Astrocyte (in vitro differentiated cells and primary cell): ENCODE results near the gene PFDN6. TPM values are rescaled to one million over a fixed set of nuclear protein-coding genes. Genes with fewer than 3 reads are reported as not detected.
A peak's percentile ranks its signal among the peaks of the same experiment; 100 is the strongest.

Source experiments
- DNase-seq: peaks from one replicate; pipeline ENCODE4 v3.0.0-alpha.2; 2010; ENCODE audit warnings: low read depth
- FAIRE-seq: peaks from 2 replicates; lab custom pipeline; 2011; peaks lifted over from hg19 to GRCh38; lab: Jason Lieb, UNC
- H2AFZ ChIP-seq: 2 replicates; pipeline ENCODE4 v1.6.0; 2012; ENCODE audit warnings: low read depth, low read length, inconsistent platforms
- H3K27ac ChIP-seq: 2 replicates; pipeline ENCODE4 v1.5.1; 2011; ENCODE audit warnings: low read depth, low read length, inconsistent platforms
- H3K27me3 ChIP-seq: 2 replicates; pipeline ENCODE4 v1.6.0; 2011; ENCODE audit warnings: low read length, inconsistent platforms; ENCODE audit not compliant: insufficient read depth
- H3K36me3 ChIP-seq: 2 replicates; pipeline ENCODE4 v1.5.1; 2011; ENCODE audit warnings: low read length, inconsistent platforms; ENCODE audit not compliant: insufficient read depth
- H3K4me1 ChIP-seq: 2 replicates; pipeline ENCODE4 v1.5.1; 2011; ENCODE audit warnings: low read length, inconsistent platforms; ENCODE audit not compliant: insufficient read depth
- H3K4me2 ChIP-seq: 2 replicates; pipeline ENCODE4 v1.6.0; 2012; ENCODE audit warnings: low read length, inconsistent platforms
- H3K4me3 ChIP-seq: 2 replicates; pipeline ENCODE4 v1.5.1; 2011; ENCODE audit warnings: low read depth, mild to moderate bottlenecking, low read length, inconsistent platforms; ENCODE audit not compliant: insufficient read depth
- H3K79me2 ChIP-seq: 2 replicates; pipeline ENCODE4 v1.6.0; 2012; ENCODE audit warnings: mild to moderate bottlenecking, low read length, inconsistent platforms; ENCODE audit not compliant: insufficient read depth
- H3K9ac ChIP-seq: 2 replicates; pipeline ENCODE4 v1.6.0; 2012; ENCODE audit warnings: mild to moderate bottlenecking, low read length, inconsistent platforms
- H3K9me3 ChIP-seq: 2 replicates; pipeline ENCODE4 v1.5.1; 2012; ENCODE audit warnings: low read depth, mild to moderate bottlenecking, low read length, inconsistent platforms; ENCODE audit not compliant: insufficient read depth
- H4K20me1 ChIP-seq: 2 replicates; pipeline ENCODE4 v1.6.0; 2012; ENCODE audit warnings: low read length, inconsistent platforms; ENCODE audit not compliant: insufficient read depth
- H3K27ac Mint-ChIP-seq: one replicate; pipeline ENCODE4 v1.8.0; 2021; ENCODE audit warnings: mild to moderate bottlenecking, mixed read lengths; ENCODE audit not compliant: unreplicated experiment
- H3K27me3 Mint-ChIP-seq: one replicate; pipeline ENCODE4 v1.8.0; 2021; ENCODE audit warnings: low read depth, mixed read lengths; ENCODE audit not compliant: unreplicated experiment
- H3K36me3 Mint-ChIP-seq: one replicate; pipeline ENCODE4 v1.8.0; 2021; ENCODE audit warnings: low read depth, mixed read lengths; ENCODE audit not compliant: unreplicated experiment
- H3K4me1 Mint-ChIP-seq: one replicate; pipeline ENCODE4 v1.8.0; 2021; ENCODE audit warnings: low read depth, mixed read lengths; ENCODE audit not compliant: unreplicated experiment
- H3K4me3 Mint-ChIP-seq: one replicate; pipeline ENCODE4 v1.8.0; 2021; ENCODE audit warnings: mild to moderate bottlenecking, moderate library complexity, mixed read lengths; ENCODE audit not compliant: unreplicated experiment
- H3K9me3 Mint-ChIP-seq: one replicate; pipeline ENCODE4 v1.8.0; 2021; ENCODE audit warnings: mild to moderate bottlenecking, mixed read lengths; ENCODE audit not compliant: unreplicated experiment
- CTCF ChIP-seq: IDR thresholded peaks from 2 replicates; pipeline ENCODE4 v1.5.1; 2011; ENCODE audit warnings: low read depth, mild to moderate bottlenecking, inconsistent platforms, low read length, moderate library complexity; ENCODE audit not compliant: insufficient read depth
- EZH2 ChIP-seq: IDR thresholded peaks from 2 replicates; pipeline ENCODE4 v1.6.1; 2012; ENCODE audit warnings: mild to moderate bottlenecking, low read length, inconsistent platforms; ENCODE audit not compliant: insufficient read depth
- total RNA-seq: library from RNA; stranded (reverse); gene quantifications from 2 replicates; pipeline ENCODE4 v1.2.1, GENCODE V29; 2021

The PFDN6 gene
- total RNA-seq, 1 donor from 2014 or later, result 56.7 TPM

GRCh38 chr6:33250731-33251130 lies 38.7 kb upstream of the PFDN6 start:
- TF ChIP-seq EZH2 (no peak), CTCF (no peak)
- Histone ChIP-seq H3K27me3 (no peaks in the 10 kb centered on the region), H3K27ac (peak overlapping the region; percentile 59), H4K20me1 (peaks cover 3% of the 10 kb centered on the region), H3K79me2 (no peaks in the 10 kb centered on the region), H3K36me3 (peaks cover 6% of the 10 kb centered on the region), H3K4me3 (no peak overlapping the region), H2AFZ (no peak overlapping the region), H3K4me2 (peak overlapping the region; percentile 99), H3K9me3 (no peaks in the 10 kb centered on the region), H3K9ac (peak overlapping the region; percentile 36), H3K4me1 (peaks cover 31% of the 10 kb centered on the region)
- Mint-ChIP-seq H3K4me3 (peak overlapping the region; percentile 84), H3K27me3 (peaks cover 3% of the 10 kb centered on the region), H3K36me3 (peaks cover 8% of the 10 kb centered on the region), H3K27ac (peak overlapping the region; percentile 89), H3K4me1 (peaks cover 26% of the 10 kb centered on the region), H3K9me3 (peaks cover 4% of the 10 kb centered on the region)
- DNase-seq (no peak), FAIRE-seq (no peak)

GRCh38 chr6:33251395-33252012 lies 37.9 kb upstream of the PFDN6 start:
- H3K4me1 Mint-ChIP-seq, result peaks cover 26% of the 10 kb centered on the region
- Histone ChIP-seq H3K27ac (no peak overlapping the region), H3K36me3 (peaks cover 6% of the 10 kb centered on the region), H3K27me3 (no peaks in the 10 kb centered on the region), H3K4me2 (peak overlapping the region; percentile 34), H3K9ac (no peak overlapping the region), H3K79me2 (no peaks in the 10 kb centered on the region), H2AFZ (no peak overlapping the region), H3K4me1 (peaks cover 31% of the 10 kb centered on the region), H4K20me1 (peaks cover 3% of the 10 kb centered on the region), H3K4me3 (no peak overlapping the region), H3K9me3 (no peaks in the 10 kb centered on the region)
- no peak overlapping the region for H3K27ac Mint-ChIP-seq
- peaks cover 8% of the 10 kb centered on the region for H3K36me3 Mint-ChIP-seq
- H3K27me3 Mint-ChIP-seq, result peaks cover 2% of the 10 kb centered on the region
- peak overlapping the region; percentile 30 for H3K4me3 Mint-ChIP-seq
- H3K9me3 Mint-ChIP-seq, result peaks cover 4% of the 10 kb centered on the region
- DNase-seq, result peak; percentile 20
- TF ChIP-seq CTCF, result no peak
- TF ChIP-seq EZH2, result no peak
- no peak for FAIRE-seq

GRCh38 chr6:33252759-33253158 lies 36.6 kb upstream of the PFDN6 start:
- H2AFZ ChIP-seq, result no peak overlapping the region
- H3K9me3 ChIP-seq, result no peaks in the 10 kb centered on the region
- no peaks in the 10 kb centered on the region for H3K27me3 Mint-ChIP-seq
- H3K27me3 ChIP-seq, result no peaks in the 10 kb centered on the region
- H3K4me1 Mint-ChIP-seq, result peaks cover 26% of the 10 kb centered on the region
- no peaks in the 10 kb centered on the region for H3K79me2 ChIP-seq
- peaks cover 4% of the 10 kb centered on the region for H3K9me3 Mint-ChIP-seq
- peak overlapping the region; percentile 0 for H3K4me2 ChIP-seq
- H4K20me1 ChIP-seq, result peaks cover 3% of the 10 kb centered on the region
- H3K36me3 Mint-ChIP-seq, result peaks cover 10% of the 10 kb centered on the region
- no peak for TF ChIP-seq EZH2
- TF ChIP-seq CTCF, result no peak
- H3K4me1 ChIP-seq, result peaks cover 31% of the 10 kb centered on the region
- H3K4me3 ChIP-seq, result no peak overlapping the region
- no peak overlapping the region for H3K27ac Mint-ChIP-seq
- FAIRE-seq, result no peak
- no peak overlapping the region for H3K4me3 Mint-ChIP-seq
- H3K9ac ChIP-seq, result no peak overlapping the region
- DNase-seq, result peak; percentile 32
- peaks cover 9% of the 10 kb centered on the region for H3K36me3 ChIP-seq
- H3K27ac ChIP-seq, result no peak overlapping the region
